Esophagus muscularis mucosa (tissue), 4 donors: ENCODE results near the gene FAM174B. TPM values are rescaled to one million over a fixed set of nuclear protein-coding genes. Genes with fewer than 3 reads are reported as not detected.

Experiments
- DNase-seq: peaks from one replicate; pipeline ENCODE4 v3.0.0-alpha.2; 2017; ENCODE audit errors: extremely low spot score
- H3K27ac ChIP-seq, 4 donors: fragments of 200-600 bp; sonication (generic); replicated peaks in 1 of 4; 1 replicate in 3 of 4; 2 replicates in 1 of 4; pipeline ENCODE4 v1.5.1; 2016 to 2019; ENCODE audit warnings: mild to moderate bottlenecking in 1 of 4
- H3K27me3 ChIP-seq, 4 donors: fragments of 200-600 bp; sonication (generic); one replicate each; pipeline versions ENCODE4 v1.5.1 to v1.6.0; 2016 to 2019
- H3K36me3 ChIP-seq, 4 donors: fragments of 200-600 bp; sonication (generic); one replicate each; pipeline ENCODE4 v1.5.1; 2016 to 2019
- H3K4me1 ChIP-seq, 4 donors: fragments of 200-600 bp; sonication (generic); one replicate each; pipeline ENCODE4 v1.5.1; 2016 to 2019
- H3K4me3 ChIP-seq, 4 donors: fragments of 200-600 bp; sonication (generic); 1 replicate in 2 of 4; 2 replicates in 2 of 4; pipeline ENCODE4 v1.5.1; 2016 to 2019; ENCODE audit warnings: mild to moderate bottlenecking in 4 of 4, moderate library complexity in 1 of 4
- H3K9me3 ChIP-seq, 4 donors: fragments of 200-600 bp; sonication (generic); 1 replicate in 3 of 4; 2 replicates in 1 of 4; pipeline ENCODE4 v1.5.1; 2016 to 2019
- EP300 ChIP-seq: sonication (generic); formaldehyde crosslinking; IDR thresholded peaks from one replicate; pipeline ENCODE4 v1.6.1; 2017; ENCODE audit warnings: antibody characterized with exemption
- POLR2A ChIP-seq: fragments of 450-650 bp; IDR thresholded peaks from one replicate; pipeline ENCODE4 v1.6.1; 2017; ENCODE audit warnings: antibody characterized with exemption, moderate library complexity, mild to moderate bottlenecking, low read depth
- POLR2AphosphoS5 ChIP-seq, 2 donors: sonication (generic); formaldehyde crosslinking; IDR thresholded peaks; one replicate each; pipeline ENCODE4 v1.6.1; 2017; ENCODE audit warnings: antibody characterized with exemption in 2 of 2
- WGBS: methylation state at CpG from one replicate; pipeline ENCODE4 v1.1.5; 2018; 5-methylcytosine and 5-hydroxymethylcytosine counted together
- intact Hi-C: fragments of 100-400 bp; cut with DNase I; formaldehyde crosslinking; loops from one replicate; pipeline ENCODE4 v1.15.1; 2023
- total RNA-seq, 4 donors: library from RNA; depleted of rRNA; stranded (reverse); fragments of >200 nt; gene quantifications; one replicate each; pipeline versions ENCODE4 v1.1.0 to v1.2.1, GENCODE V29; 2016
- TF ChIP-seq, protein P1 (sequence below), 3 experiments: fragments of 200-600 bp in 2 of 3; fragments of 450-650 bp in 1 of 3; sonication (generic) in 2 of 3; IDR thresholded peaks; one replicate each; pipeline ENCODE4 v1.5.1; 2017 to 2019; ENCODE audit warnings: antibody characterized with exemption in 3 of 3, mild to moderate bottlenecking in 2 of 3, moderate library complexity in 1 of 3

The FAM174B gene
- total RNA-seq, 4 donors from 2014 or later: 7.5 to 15.2 (median 9.9) TPM

DNA sequence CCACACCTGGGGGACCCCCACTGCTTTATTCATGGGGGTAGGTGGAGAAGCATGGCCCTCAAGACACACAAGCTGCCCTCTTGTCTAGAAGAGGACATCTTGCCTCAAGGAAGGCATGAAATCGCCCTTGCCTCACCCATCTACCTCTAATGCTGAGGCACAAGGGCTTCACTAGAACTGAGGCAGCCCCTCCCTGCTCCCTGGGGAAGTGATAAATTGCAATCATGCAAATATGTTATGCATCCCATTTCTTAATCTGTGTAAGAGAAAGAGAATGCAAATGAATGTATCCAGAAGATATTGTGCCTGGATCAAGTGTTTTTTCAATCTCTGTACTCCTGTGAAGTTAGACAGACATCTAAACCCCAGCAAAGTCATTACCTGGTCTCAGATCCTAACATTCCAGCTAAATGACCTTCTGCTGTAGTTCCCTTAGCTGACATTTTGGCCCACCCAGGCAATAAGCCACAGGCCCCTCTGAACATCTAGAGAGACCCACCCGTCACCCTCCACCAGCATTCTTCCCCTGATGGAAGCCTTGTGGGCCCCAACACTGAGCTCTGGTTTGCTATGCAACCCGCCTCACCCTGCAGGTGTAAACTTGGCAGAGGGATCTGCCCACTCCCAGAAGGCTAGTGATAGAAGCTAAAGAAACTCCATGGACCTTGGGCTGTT is 53.8 kb downstream of the FAM174B start:
- WGBS: 93% methylated on average over 3 of the region's 3 CpGs
- no peaks in the 10 kb centered on the region for H3K9me3 ChIP-seq
- H3K4me3 ChIP-seq: no peak overlapping the region
- no peak for DNase-seq
- H3K36me3 ChIP-seq: no peaks in the 10 kb centered on the region
- H3K27ac ChIP-seq: no peak overlapping the region
- H3K27me3 ChIP-seq: no peaks in the 10 kb centered on the region
- TF ChIP-seq, protein P1, sequence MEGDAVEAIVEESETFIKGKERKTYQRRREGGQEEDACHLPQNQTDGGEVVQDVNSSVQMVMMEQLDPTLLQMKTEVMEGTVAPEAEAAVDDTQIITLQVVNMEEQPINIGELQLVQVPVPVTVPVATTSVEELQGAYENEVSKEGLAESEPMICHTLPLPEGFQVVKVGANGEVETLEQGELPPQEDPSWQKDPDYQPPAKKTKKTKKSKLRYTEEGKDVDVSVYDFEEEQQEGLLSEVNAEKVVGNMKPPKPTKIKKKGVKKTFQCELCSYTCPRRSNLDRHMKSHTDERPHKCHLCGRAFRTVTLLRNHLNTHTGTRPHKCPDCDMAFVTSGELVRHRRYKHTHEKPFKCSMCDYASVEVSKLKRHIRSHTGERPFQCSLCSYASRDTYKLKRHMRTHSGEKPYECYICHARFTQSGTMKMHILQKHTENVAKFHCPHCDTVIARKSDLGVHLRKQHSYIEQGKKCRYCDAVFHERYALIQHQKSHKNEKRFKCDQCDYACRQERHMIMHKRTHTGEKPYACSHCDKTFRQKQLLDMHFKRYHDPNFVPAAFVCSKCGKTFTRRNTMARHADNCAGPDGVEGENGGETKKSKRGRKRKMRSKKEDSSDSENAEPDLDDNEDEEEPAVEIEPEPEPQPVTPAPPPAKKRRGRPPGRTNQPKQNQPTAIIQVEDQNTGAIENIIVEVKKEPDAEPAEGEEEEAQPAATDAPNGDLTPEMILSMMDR (IDR thresholded peaks at IDR 0.05): no peak
- TF ChIP-seq EP300: no peak
- no peak for TF ChIP-seq POLR2A
- no peak for TF ChIP-seq POLR2AphosphoS5 (IDR thresholded peaks at IDR 0.05)
- peaks cover 0 to 18% (median 8%) of the 10 kb centered on the region in 4 donors for H3K4me1 ChIP-seq
- intact Hi-C loops: loop anchor here (5.0 kb wide), 1 partner anchor 74 kb away; no protein-coding TSS in a partner anchor

DNA sequence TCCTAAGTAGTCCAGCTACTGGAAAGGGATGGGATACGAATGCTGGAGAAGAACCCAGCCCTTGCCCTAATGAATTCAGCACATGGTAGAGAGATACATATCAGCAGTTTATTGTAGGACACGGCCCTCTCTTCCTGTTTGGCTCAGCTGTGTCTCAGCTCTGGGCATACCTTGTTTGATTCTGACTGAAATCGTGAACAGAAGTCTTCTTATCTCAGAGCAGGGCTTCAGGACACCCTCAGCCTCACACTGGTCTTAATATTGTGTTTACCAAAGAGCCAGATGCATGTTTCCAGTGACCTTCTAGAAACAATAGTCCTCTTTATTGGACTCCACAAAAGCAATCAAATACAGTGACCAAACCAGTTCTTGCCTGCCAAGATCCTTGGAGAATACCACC is 54.7 kb downstream of the FAM174B start:
- Histone ChIP-seq H3K36me3 (no peaks in the 10 kb centered on the region), H3K27ac (no peak overlapping the region), H3K27me3 (no peaks in the 10 kb centered on the region), H3K4me3 (no peak overlapping the region), H3K9me3 (no peaks in the 10 kb centered on the region), H3K4me1 (peaks cover 0 to 18% (median 12%) of the 10 kb centered on the region in 4 donors)
- TF ChIP-seq EP300 (no peak), POLR2AphosphoS5 (IDR thresholded peaks at IDR 0.05) (no peak), POLR2A (no peak)
- TF ChIP-seq, protein P1 (IDR thresholded peaks at IDR 0.05): no peak
- intact Hi-C loops: loop anchor here (5.0 kb wide), 1 partner anchor 74 kb away; no protein-coding TSS in a partner anchor
- 69% methylated on average over 3 of the region's 3 CpGs for WGBS
- DNase-seq: no peak

DNA sequence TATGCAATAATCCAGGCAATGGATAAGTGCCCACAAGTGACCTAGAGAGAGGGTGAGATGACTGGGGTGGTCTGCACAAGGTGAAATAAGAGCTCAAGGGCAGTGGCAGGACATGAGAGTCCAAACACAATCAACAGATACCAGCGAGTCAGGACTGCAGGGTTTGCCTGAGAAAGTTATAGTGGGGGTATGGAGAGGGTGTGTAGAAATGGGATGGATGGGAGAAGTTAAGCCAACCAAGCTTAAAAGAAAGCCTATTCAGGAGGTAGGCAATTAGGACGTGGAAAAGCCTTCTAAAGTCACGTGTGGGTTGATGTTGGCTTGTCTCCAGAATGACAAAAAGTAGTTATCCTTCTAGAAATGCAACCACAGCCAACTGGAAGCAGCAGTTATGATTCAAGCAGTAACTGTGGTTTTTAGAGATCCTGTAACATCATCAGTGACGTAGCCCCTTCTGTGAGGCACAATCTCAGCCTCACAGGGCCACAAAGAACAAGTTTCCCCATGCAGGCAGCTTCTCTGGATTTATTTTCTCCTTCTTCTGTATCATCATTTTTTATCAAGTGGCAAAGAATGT is 56.1 kb downstream of the FAM174B start:
- 39% methylated on average over 4 of the region's 4 CpGs for WGBS
- intact Hi-C loops: no loop called here
- Histone ChIP-seq H3K9me3 (no peaks in the 10 kb centered on the region), H3K27ac (no peak overlapping the region), H3K36me3 (no peaks in the 10 kb centered on the region), H3K4me1 (peaks cover 0 to 22% (median 15%) of the 10 kb centered on the region in 4 donors), H3K27me3 (no peaks in the 10 kb centered on the region), H3K4me3 (no peak overlapping the region)
- TF ChIP-seq POLR2A: no peak
- no peak for TF ChIP-seq POLR2AphosphoS5 (IDR thresholded peaks at IDR 0.05)
- no peak for DNase-seq

DNA sequence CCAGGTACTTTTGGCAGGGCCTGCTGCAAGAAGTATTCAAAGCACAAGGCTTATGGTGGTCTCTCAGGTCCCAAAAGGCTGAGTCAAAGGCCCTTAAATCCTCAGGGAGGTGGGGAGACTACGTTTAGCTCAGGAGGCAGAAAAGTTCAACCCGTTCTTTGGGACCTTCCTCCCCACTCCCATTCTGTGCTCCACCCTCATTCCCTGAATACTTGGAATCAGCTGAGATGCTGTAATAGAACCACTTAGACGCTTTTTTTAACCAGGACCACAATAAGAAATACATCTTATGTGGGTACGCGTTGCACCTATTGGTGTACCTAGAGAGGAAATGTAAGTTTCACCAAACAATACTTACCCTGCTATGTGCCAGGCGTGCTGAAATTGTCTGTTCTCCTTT is 58.0 kb downstream of the FAM174B start:
- H3K27me3 ChIP-seq: no peaks in the 10 kb centered on the region
- WGBS: 95% methylated on average over 6 of the region's 6 CpGs
- H3K4me1 ChIP-seq: peaks cover 0 to 27% (median 10%) of the 10 kb centered on the region in 4 donors
- no peaks in the 10 kb centered on the region for H3K36me3 ChIP-seq
- intact Hi-C loops: no loop called here
- no peaks in the 10 kb centered on the region for H3K9me3 ChIP-seq
- DNase-seq: no peak
- no peak overlapping the region for H3K27ac ChIP-seq
- TF ChIP-seq POLR2AphosphoS5 (IDR thresholded peaks at IDR 0.05) (no peak), EP300 (no peak), POLR2A (no peak)
- TF ChIP-seq, protein P1 (IDR thresholded peaks at IDR 0.05): no peak
- H3K4me3 ChIP-seq: no peak overlapping the region

DNA sequence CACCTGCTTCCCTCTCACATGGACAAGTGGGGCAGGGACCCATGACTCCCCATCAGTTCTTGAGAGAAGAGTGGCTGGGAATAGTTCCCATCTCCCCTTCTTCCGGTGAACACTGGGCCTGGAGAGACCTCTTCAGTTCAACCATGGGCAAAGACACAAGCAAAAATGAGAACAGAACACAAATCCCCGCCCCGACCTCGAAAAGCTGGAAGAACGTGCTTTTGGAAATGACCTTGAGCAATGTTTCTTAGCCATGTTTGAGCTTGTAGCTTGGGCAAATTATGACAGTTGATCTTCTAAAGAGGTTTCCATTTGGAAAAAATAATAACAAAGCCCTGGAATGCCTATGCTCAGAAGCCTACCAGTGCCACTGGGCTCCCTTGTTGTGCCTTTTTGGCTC is 59.0 kb downstream of the FAM174B start:
- TF ChIP-seq, protein P1 (IDR thresholded peaks at IDR 0.05): no peak
- TF ChIP-seq EP300: no peak
- TF ChIP-seq POLR2A: no peak
- TF ChIP-seq POLR2AphosphoS5 (IDR thresholded peaks at IDR 0.05): no peak
- 93% methylated on average over 5 of the region's 5 CpGs for WGBS
- Histone ChIP-seq H3K4me1 (peaks cover 0 to 27% (median 3%) of the 10 kb centered on the region in 4 donors), H3K9me3 (no peaks in the 10 kb centered on the region), H3K36me3 (no peaks in the 10 kb centered on the region), H3K27ac (no peak overlapping the region), H3K4me3 (no peak overlapping the region), H3K27me3 (no peaks in the 10 kb centered on the region)
- intact Hi-C loops: no loop called here
- DNase-seq: no peak
